Measurements from ENCODE around the gene SIGLEC8.

The SIGLEC8 gene

DNA sequence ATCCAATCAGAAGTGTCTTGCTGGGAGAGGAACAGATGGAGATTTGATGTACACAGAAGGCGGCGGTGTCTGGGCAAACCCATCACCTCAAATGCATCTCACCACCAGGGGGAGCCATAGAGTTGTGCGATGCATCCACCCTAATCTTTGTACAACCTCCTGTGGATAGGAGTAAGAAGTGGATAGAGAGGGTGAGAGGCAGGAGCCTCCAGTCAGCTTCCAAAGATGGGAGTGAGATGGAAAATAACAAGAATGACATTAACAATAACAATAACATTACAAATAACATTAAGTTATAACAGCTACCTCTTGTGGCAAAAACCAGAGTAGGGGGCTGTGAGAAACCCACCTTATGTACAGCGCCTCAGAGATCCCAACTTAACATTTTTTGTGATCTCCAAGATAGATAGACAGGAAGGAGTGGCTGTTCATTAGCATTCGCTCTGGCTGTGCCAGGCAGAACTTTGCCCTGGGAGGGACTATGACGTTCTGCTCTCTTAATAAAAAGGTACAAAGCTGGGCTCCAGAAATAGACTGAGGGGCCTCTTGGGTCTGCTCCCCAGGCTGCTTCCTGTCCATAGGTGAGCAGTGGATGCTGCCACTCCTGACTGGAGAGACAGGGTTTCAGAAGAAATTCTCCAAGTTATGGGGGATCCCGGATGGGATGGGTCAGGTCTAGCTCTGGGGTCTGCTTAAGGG is 14.9 kb upstream of the SIGLEC8 start:
- no peak overlapping the region for H2AFZ ChIP-seq (ENCODE audit: low read depth, low read length)

DNA sequence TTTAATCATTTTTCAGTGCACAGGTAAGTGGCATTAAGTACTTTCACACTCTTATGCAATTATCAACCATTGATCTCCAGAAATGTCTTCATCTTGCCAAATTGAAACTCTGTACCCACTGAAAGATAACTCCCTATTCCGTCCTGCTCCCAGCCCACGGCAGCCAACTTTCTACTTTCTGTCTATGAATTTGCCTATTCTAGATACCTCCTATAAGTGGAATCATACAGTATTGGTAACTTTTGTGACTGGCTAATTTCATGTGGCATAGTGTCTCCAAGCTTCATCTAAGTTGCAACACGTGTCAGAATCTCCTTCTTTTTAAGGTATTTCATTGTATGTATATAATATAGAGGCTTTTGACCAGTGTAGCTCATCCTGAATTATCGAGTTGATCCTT is 14.4 kb upstream of the SIGLEC8 start:
- no peak for TF ChIP-seq EZH2phosphoT487 (IDR thresholded peaks at IDR 0.05; ENCODE audit: low read depth)
- TF ChIP-seq, protein P1, sequence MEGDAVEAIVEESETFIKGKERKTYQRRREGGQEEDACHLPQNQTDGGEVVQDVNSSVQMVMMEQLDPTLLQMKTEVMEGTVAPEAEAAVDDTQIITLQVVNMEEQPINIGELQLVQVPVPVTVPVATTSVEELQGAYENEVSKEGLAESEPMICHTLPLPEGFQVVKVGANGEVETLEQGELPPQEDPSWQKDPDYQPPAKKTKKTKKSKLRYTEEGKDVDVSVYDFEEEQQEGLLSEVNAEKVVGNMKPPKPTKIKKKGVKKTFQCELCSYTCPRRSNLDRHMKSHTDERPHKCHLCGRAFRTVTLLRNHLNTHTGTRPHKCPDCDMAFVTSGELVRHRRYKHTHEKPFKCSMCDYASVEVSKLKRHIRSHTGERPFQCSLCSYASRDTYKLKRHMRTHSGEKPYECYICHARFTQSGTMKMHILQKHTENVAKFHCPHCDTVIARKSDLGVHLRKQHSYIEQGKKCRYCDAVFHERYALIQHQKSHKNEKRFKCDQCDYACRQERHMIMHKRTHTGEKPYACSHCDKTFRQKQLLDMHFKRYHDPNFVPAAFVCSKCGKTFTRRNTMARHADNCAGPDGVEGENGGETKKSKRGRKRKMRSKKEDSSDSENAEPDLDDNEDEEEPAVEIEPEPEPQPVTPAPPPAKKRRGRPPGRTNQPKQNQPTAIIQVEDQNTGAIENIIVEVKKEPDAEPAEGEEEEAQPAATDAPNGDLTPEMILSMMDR (IDR thresholded peaks at IDR 0.05; ENCODE audit: low read depth, low read length) = no peak
- Histone ChIP-seq H4K20me1 (ENCODE audit: insufficient read depth, low read length) (no peaks in the 10 kb centered on the region), H3K36me3 (replicated peaks; ENCODE audit: low read depth, low read length) (no peaks in the 10 kb centered on the region), H3K4me1 (ENCODE audit: low read length) (peaks cover 7% of the 10 kb centered on the region), H3K27me3 (ENCODE audit: low read depth, low read length) (peaks cover 69% of the 10 kb centered on the region), H3K27ac (ENCODE audit: low read length) (no peak overlapping the region), H3K9me3 (ENCODE audit: insufficient read depth, low read length) (0 out of 2 replicates have a peak, but pooled peaks cover 4% of the 10 kb centered on the region), H3K4me3 (ENCODE audit: low read length) (no peak overlapping the region), H2AFZ (ENCODE audit: low read depth, low read length) (no peak overlapping the region), H3K79me2 (ENCODE audit: low read length) (no peaks in the 10 kb centered on the region), H3K4me2 (ENCODE audit: low read length) (no peak overlapping the region), H3K9ac (ENCODE audit: low read length) (no peak overlapping the region)

More for the DNA sequence above, 14.9 kb upstream of the SIGLEC8 start:
- Histone ChIP-seq H3K4me1 (ENCODE audit: low read length) (peaks cover 7% of the 10 kb centered on the region), H3K27ac (ENCODE audit: low read length) (no peak overlapping the region), H3K79me2 (ENCODE audit: low read length) (no peaks in the 10 kb centered on the region), H3K9ac (ENCODE audit: low read length) (no peak overlapping the region), H4K20me1 (ENCODE audit: insufficient read depth, low read length) (no peaks in the 10 kb centered on the region), H3K36me3 (replicated peaks; ENCODE audit: low read depth, low read length) (no peaks in the 10 kb centered on the region), H3K4me3 (ENCODE audit: low read length) (no peak overlapping the region), H3K4me2 (ENCODE audit: low read length) (no peak overlapping the region), H3K27me3 (ENCODE audit: low read depth, low read length) (peaks cover 65% of the 10 kb centered on the region), H3K9me3 (ENCODE audit: insufficient read depth, low read length) (0 out of 2 replicates have a peak, but pooled peaks cover 4% of the 10 kb centered on the region)
- TF ChIP-seq EZH2phosphoT487 (IDR thresholded peaks at IDR 0.05; ENCODE audit: low read depth) = no peak
- TF ChIP-seq, protein P1 (IDR thresholded peaks at IDR 0.05; ENCODE audit: low read depth, low read length) = peak; percentile 87

DNA sequence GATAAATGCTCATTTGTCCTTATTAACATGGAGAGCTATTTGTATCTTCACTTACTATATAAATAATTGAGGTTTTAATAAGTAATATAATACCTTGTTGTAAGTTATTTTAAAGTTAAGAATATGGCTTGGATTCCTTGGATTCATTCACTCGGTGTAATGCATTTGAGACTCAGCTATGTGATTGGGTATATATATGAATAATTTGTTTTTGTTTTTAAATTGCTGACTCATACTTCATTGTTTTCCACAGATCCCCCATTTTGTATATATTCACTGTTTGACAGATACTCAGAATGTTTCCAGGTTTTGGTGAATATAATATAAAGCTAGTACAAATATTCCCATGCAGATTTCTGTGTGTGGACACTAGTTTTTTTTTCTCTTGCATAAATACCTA is 13.3 kb upstream of the SIGLEC8 start:
- peaks cover 72% of the 10 kb centered on the region for H3K27me3 ChIP-seq (ENCODE audit: low read depth, low read length)
- H3K79me2 ChIP-seq (ENCODE audit: low read length) = no peaks in the 10 kb centered on the region
- H3K4me1 ChIP-seq (ENCODE audit: low read length) = peaks cover 7% of the 10 kb centered on the region
- H3K4me2 ChIP-seq (ENCODE audit: low read length) = no peak overlapping the region
- no peak overlapping the region for H3K9ac ChIP-seq (ENCODE audit: low read length)
- no peak overlapping the region for H3K4me3 ChIP-seq (ENCODE audit: low read length)
- H2AFZ ChIP-seq (ENCODE audit: low read depth, low read length) = no peak overlapping the region
- no peak for TF ChIP-seq EZH2phosphoT487 (IDR thresholded peaks at IDR 0.05; ENCODE audit: low read depth)
- TF ChIP-seq, protein P1 (IDR thresholded peaks at IDR 0.05; ENCODE audit: low read depth, low read length) = no peak
- H4K20me1 ChIP-seq (ENCODE audit: insufficient read depth, low read length) = no peaks in the 10 kb centered on the region
- H3K36me3 ChIP-seq (replicated peaks; ENCODE audit: low read depth, low read length) = no peaks in the 10 kb centered on the region
- H3K27ac ChIP-seq (ENCODE audit: low read length) = no peak overlapping the region
- 0 out of 2 replicates have a peak, but pooled peaks cover 4% of the 10 kb centered on the region for H3K9me3 ChIP-seq (ENCODE audit: insufficient read depth, low read length)

DNA sequence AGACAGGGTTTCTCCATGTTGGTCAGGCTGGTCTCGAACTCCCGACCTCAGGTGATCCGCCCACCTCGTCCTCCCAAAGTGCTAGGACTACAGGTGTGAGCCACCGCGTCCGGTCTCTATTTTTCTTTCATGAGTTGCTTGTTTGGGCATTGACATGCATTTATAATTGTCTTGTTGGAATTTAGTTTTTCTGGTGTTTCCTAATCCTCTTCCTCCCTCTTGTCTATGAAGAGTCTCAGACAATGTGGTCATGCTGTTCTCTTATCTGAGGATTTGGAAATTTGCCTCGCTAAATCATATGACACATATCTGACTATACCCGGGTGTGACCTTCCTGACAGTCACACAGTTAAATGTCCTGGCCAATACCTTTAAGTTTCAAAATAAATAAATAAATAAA is 12.7 kb upstream of the SIGLEC8 start:
- Histone ChIP-seq H3K27ac (ENCODE audit: low read length) (no peak overlapping the region), H3K4me3 (ENCODE audit: low read length) (no peak overlapping the region), H3K79me2 (ENCODE audit: low read length) (no peaks in the 10 kb centered on the region), H3K9me3 (ENCODE audit: insufficient read depth, low read length) (no peaks in the 10 kb centered on the region), H4K20me1 (ENCODE audit: insufficient read depth, low read length) (no peaks in the 10 kb centered on the region), H3K9ac (ENCODE audit: low read length) (no peak overlapping the region), H3K4me1 (ENCODE audit: low read length) (peaks cover 7% of the 10 kb centered on the region), H2AFZ (ENCODE audit: low read depth, low read length) (no peak overlapping the region), H3K36me3 (replicated peaks; ENCODE audit: low read depth, low read length) (no peaks in the 10 kb centered on the region), H3K27me3 (ENCODE audit: low read depth, low read length) (peaks cover 72% of the 10 kb centered on the region), H3K4me2 (ENCODE audit: low read length) (no peak overlapping the region)
- TF ChIP-seq, protein P1 (IDR thresholded peaks at IDR 0.05; ENCODE audit: low read depth, low read length) = no peak
- no peak for TF ChIP-seq EZH2phosphoT487 (IDR thresholded peaks at IDR 0.05; ENCODE audit: low read depth)

Data from OCI-LY3 (cell line).